SK-N-SH (cell line): ENCODE data around the gene BCR. TPM values are rescaled to one million over a fixed set of nuclear protein-coding genes. Genes with fewer than 3 reads are reported as not detected.

Experiments
- CTCF ChIA-PET: fragments of 300-600, 350-600 bp; formaldehyde crosslinking; extraction: SDS; loops from one replicate; lab custom pipeline; 2021; lab: Yijun Ruan, JAX
- POLR2A ChIA-PET: fragments of 350-600 bp; sonication (Branson Sonifier 250); formaldehyde crosslinking; extraction: SDS; loops from one replicate; lab custom pipeline; 2020; ENCODE audit warnings: antibody characterized with exemption, inconsistent platforms; lab: Yijun Ruan, JAX
- DNase-seq: peaks from one replicate; pipeline ENCODE4 v3.0.0; 2012
- H2AFZ ChIP-seq: fragments of 200-600 bp; sonication (generic); 2 replicates; pipeline ENCODE4 v1.8.1; 2016; ENCODE audit warnings: antibody characterized with exemption, mild to moderate bottlenecking, low read depth
- H3F3A ChIP-seq: fragments of 200-600 bp; sonication (generic); replicated peaks from 2 replicates; pipeline ENCODE3; 2016; ENCODE audit warnings: antibody characterized with exemption, mild to moderate bottlenecking; ENCODE audit not compliant: insufficient read depth
- H3K27ac ChIP-seq, 2 experiments: fragments of 200-500 bp in 1 of 2; fragments of 200-600 bp in 1 of 2; sonication (Bioruptor generic) in 1 of 2; sonication (generic), shearing (Covaris generic) in 1 of 2; 2 replicates each; pipeline versions ENCODE4 v1.5.1 to v1.6.1; 2014 to 2016; ENCODE audit warnings: low read depth in 2 of 2, inconsistent platforms in 1 of 2, low read length in 1 of 2, mild to moderate bottlenecking in 1 of 2, mixed read lengths in 1 of 2
- H3K27me3 ChIP-seq: fragments of 200-600 bp; sonication (generic), shearing (Covaris generic); 2 replicates; pipeline ENCODE4 v1.6.1; 2016; ENCODE audit warnings: mixed run types; ENCODE audit not compliant: insufficient read depth
- H3K36me3 ChIP-seq, 2 experiments: fragments of 200-500 bp in 1 of 2; fragments of 200-600 bp in 1 of 2; sonication (Bioruptor generic) in 1 of 2; sonication (generic) in 1 of 2; replicated peaks in 1 of 2; 2 replicates each; pipeline versions ENCODE3 to v1.5.1; 2014 to 2016; ENCODE audit warnings: low read length in 1 of 2, mild to moderate bottlenecking in 1 of 2; ENCODE audit not compliant: insufficient read depth in 2 of 2, control insufficient read depth in 1 of 2
- H3K4me1 ChIP-seq, 2 experiments: fragments of 200-500 bp in 1 of 2; fragments of 200-600 bp in 1 of 2; sonication (Bioruptor generic) in 1 of 2; sonication (generic), shearing (Covaris generic) in 1 of 2; 2 replicates each; pipeline versions ENCODE4 v1.5.1 to v1.6.1; 2014 to 2016; ENCODE audit warnings: low read depth in 1 of 2, low read length in 1 of 2, mixed run types in 1 of 2; ENCODE audit not compliant: insufficient read depth in 2 of 2, control insufficient read depth in 1 of 2
- H3K4me2 ChIP-seq: fragments of 200-600 bp; sonication (generic), shearing (Covaris generic); 2 replicates; pipeline ENCODE4 v1.6.1; 2017; ENCODE audit warnings: mixed run types
- H3K4me3 ChIP-seq, 2 experiments: fragments of 200-500 bp in 1 of 2; fragments of 200-600 bp in 1 of 2; sonication (Bioruptor generic) in 1 of 2; sonication (generic), shearing (Covaris generic) in 1 of 2; 2 replicates each; pipeline versions ENCODE4 v1.5.1 to v1.8.1; 2014 to 2016; ENCODE audit warnings: low read depth in 2 of 2, inconsistent platforms in 1 of 2, low read length in 1 of 2, mild to moderate bottlenecking in 1 of 2, mixed read lengths in 1 of 2, moderate library complexity in 1 of 2
- H3K79me2 ChIP-seq: fragments of 200-600 bp; sonication (generic); 2 replicates; pipeline ENCODE4 v1.8.1; 2017; ENCODE audit warnings: mild to moderate bottlenecking; ENCODE audit not compliant: insufficient read depth
- H3K9ac ChIP-seq: fragments of 200-600 bp; sonication (generic); 2 replicates; pipeline ENCODE4 v1.6.1; 2017; ENCODE audit warnings: mixed run types
- H3K9me2 ChIP-seq: fragments of 200-600 bp; sonication (generic); 2 replicates; pipeline ENCODE4 v1.6.1; 2017; ENCODE audit warnings: mixed run types
- H3K9me3 ChIP-seq: fragments of 200-600 bp; sonication (generic); 2 replicates; pipeline ENCODE4 v1.6.1; 2017; ENCODE audit warnings: mixed run types, mild to moderate bottlenecking, moderate library complexity
- H4K20me1 ChIP-seq: fragments of 200-600 bp; sonication (generic); 2 replicates; pipeline ENCODE4 v1.6.1; 2017; ENCODE audit warnings: mild to moderate bottlenecking, mixed run types; ENCODE audit not compliant: insufficient read depth
- CHD2 ChIP-seq: fragments of 150-350 bp; IDR thresholded peaks from 2 replicates; pipeline ENCODE4 v1.6.1; 2018; ENCODE audit warnings: low read length; ENCODE audit not compliant: partially characterized antibody
- CTCF ChIP-seq: fragments of 200-600 bp; sonication (generic); IDR thresholded peaks from 2 replicates; pipeline ENCODE4 v1.6.1; 2017; ENCODE audit warnings: antibody characterized with exemption, mild to moderate bottlenecking, moderate library complexity
- FOXM1 ChIP-seq: IDR thresholded peaks from 2 replicates; pipeline ENCODE4 v1.4.0; 2012; ENCODE audit warnings: low read depth, mild to moderate bottlenecking
- MXI1 ChIP-seq: IDR thresholded peaks from 2 replicates; pipeline ENCODE4 v1.6.1; 2012; ENCODE audit warnings: mild to moderate bottlenecking, low read depth, low read length, improper control_type of control experiment
- NFIC ChIP-seq: IDR thresholded peaks from 2 replicates; pipeline ENCODE4 v1.4.0; 2012; ENCODE audit warnings: borderline replicate concordance
- POLR2AphosphoS5 ChIP-seq: IDR thresholded peaks from 2 replicates; pipeline ENCODE4 v1.6.1; 2012; ENCODE audit warnings: low read depth, low read length
- SIN3A ChIP-seq: IDR thresholded peaks from 2 replicates; pipeline ENCODE4 v1.6.1; 2012; ENCODE audit warnings: low read depth, mild to moderate bottlenecking, low read length, moderate library complexity, borderline replicate concordance
- WGBS: methylation state at CpG from one replicate; pipeline ENCODE4 v1.1.6; 2017; ENCODE audit warnings: low lambda C conversion rate; 5-methylcytosine and 5-hydroxymethylcytosine counted together
- polyA plus RNA-seq, 3 experiments: library from polyadenylated mRNA; depleted of rRNA; stranded (reverse); fragments of >200 nt; gene quantifications; 2 replicates each; pipeline ENCODE4 v1.2.3, GENCODE V29; 2012
- TF ChIP-seq, protein P1 (sequence below): IDR thresholded peaks from 2 replicates; pipeline ENCODE4; 2012
- TF ChIP-seq, protein P2 (sequence below): fragments of 150-350 bp; IDR thresholded peaks from 2 replicates; pipeline ENCODE4 v1.6.1; 2017; ENCODE audit warnings: antibody characterized with exemption, low read length, low read depth, borderline replicate concordance

The BCR gene
- polyA plus RNA-seq, 1 of the 3 experiments (the other 2 are of a cell fraction) = 50.9 TPM

GRCh38 chr22:23250056-23250784, 69.9 kb downstream of the BCR start:
- Histone ChIP-seq H4K20me1 (peaks cover 20% of the 10 kb centered on the region; the same call in 1 of the 2 replicates), H3K4me3 (no peak overlapping the region), H3K36me3 (peaks cover 0 to 8% of the 10 kb centered on the region in 2 experiments), H3K9me3 (no peaks in the 10 kb centered on the region), H3F3A (no peaks in the 10 kb centered on the region), H3K4me1 (peaks cover 3 to 30% of the 10 kb centered on the region in 2 experiments; a peak in 2 of 4 replicates), H2AFZ (no peak overlapping the region), H3K9ac (no peak overlapping the region), H3K9me2 (no peaks in the 10 kb centered on the region), H3K4me2 (no peak overlapping the region), H3K27ac (peak overlapping the region in 1 of 2 experiments; percentile 56; a peak in 2 of 4 replicates), H3K27me3 (no peaks in the 10 kb centered on the region), H3K79me2 (peaks cover 38% of the 10 kb centered on the region; the same call in 1 of the 2 replicates)
- no peak for TF ChIP-seq FOXM1
- no peak for TF ChIP-seq CTCF
- ChIA-PET CTCF (interaction anchor here (1.0 to 2.4 kb wide), 8 partner anchors 9 to 291 kb away, joined by 3 to 7 read pairs (median 3); no protein-coding TSS in a partner anchor), POLR2A (no interaction called here)
- no peak for DNase-seq
- WGBS = 85% methylated on average over 16 of the region's 16 CpGs

GRCh38 chr22:23250785-23251363, 70.6 kb downstream of the BCR start:
- no peak overlapping the region; a peak in 1 of 4 replicates for H3K27ac ChIP-seq
- H3K4me2 ChIP-seq = no peak overlapping the region
- DNase-seq = no peak
- H3K27me3 ChIP-seq = no peaks in the 10 kb centered on the region
- H3K9me3 ChIP-seq = no peaks in the 10 kb centered on the region
- H3K9ac ChIP-seq = no peak overlapping the region
- H3K36me3 ChIP-seq = peaks cover 0 to 14% of the 10 kb centered on the region in 2 experiments
- H3K4me3 ChIP-seq = no peak overlapping the region
- H2AFZ ChIP-seq = no peak overlapping the region
- peaks cover 18% of the 10 kb centered on the region; the same call in 1 of the 2 replicates for H4K20me1 ChIP-seq
- ChIA-PET CTCF (interaction anchor here (1.0 to 1.6 kb wide), 7 partner anchors 9 to 72 kb away, joined by 3 to 6 read pairs (median 3); no protein-coding TSS in a partner anchor), POLR2A (no interaction called here)
- TF ChIP-seq NFIC (no peak), CHD2 (no peak), MXI1 (no peak), SIN3A (no peak), FOXM1 (no peak), POLR2AphosphoS5 (no peak)
- TF ChIP-seq, protein P1, sequence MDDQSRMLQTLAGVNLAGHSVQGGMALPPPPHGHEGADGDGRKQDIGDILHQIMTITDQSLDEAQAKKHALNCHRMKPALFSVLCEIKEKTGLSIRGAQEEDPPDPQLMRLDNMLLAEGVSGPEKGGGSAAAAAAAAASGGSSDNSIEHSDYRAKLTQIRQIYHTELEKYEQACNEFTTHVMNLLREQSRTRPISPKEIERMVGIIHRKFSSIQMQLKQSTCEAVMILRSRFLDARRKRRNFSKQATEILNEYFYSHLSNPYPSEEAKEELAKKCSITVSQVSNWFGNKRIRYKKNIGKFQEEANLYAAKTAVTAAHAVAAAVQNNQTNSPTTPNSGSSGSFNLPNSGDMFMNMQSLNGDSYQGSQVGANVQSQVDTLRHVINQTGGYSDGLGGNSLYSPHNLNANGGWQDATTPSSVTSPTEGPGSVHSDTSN = no peak
- TF ChIP-seq, protein P2, sequence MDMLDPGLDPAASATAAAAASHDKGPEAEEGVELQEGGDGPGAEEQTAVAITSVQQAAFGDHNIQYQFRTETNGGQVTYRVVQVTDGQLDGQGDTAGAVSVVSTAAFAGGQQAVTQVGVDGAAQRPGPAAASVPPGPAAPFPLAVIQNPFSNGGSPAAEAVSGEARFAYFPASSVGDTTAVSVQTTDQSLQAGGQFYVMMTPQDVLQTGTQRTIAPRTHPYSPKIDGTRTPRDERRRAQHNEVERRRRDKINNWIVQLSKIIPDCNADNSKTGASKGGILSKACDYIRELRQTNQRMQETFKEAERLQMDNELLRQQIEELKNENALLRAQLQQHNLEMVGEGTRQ = no peak
- peaks cover 3 to 30% of the 10 kb centered on the region in 2 experiments; a peak in 2 of 4 replicates for H3K4me1 ChIP-seq
- 98% methylated on average over 5 of the region's 14 CpGs for WGBS
- peaks cover 31% of the 10 kb centered on the region; the same call in 1 of the 2 replicates for H3K79me2 ChIP-seq
- H3K9me2 ChIP-seq = no peaks in the 10 kb centered on the region
- no peaks in the 10 kb centered on the region for H3F3A ChIP-seq
